ENCODE data around the gene CRCP. TPM values are rescaled to one million over a fixed set of nuclear protein-coding genes. Genes with fewer than 3 reads are reported as not detected.
"Not testable (repeated sequence)": the region's sequence is repeated elsewhere in the genome, so short reads cannot be mapped to it uniquely, and the experiment has no call there.

CRCP gene
- total RNA-seq, 2 donors from 2014 or later = 17.4 to 19.1 TPM

DNA sequence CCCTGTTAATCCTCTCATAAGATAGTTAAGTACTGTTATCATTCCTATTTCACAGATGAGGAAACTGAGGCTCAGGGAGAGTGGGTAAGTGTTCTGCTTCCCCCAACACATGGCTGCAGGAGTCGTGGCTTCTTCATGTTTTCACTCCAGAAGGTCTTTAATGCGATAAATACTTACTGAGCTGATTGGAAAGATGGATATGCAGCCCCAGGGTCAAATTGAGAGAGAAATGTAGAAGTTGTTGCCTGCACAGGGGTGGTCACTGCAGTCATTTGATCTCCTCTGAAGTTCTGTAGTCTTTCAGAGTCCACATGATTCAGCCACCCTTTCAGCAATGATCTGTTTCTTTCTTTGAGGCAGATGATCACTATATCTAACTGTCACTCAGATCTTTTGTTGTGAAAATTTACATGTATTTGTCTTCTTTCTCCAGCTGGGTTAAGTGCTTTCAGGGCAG is 29.3 kb downstream of the CRCP start:
- peaks cover 0 to 2% of the 10 kb centered on the region in 2 donors for H3K36me3 ChIP-seq (replicated peaks in 1 of 2; ENCODE audit: insufficient read depth in 1 of 2, low read depth in 2 of 2)
- H3K27me3 ChIP-seq = no peaks in the 10 kb centered on the region
- peak overlapping the region in 1 of 4 donors; percentile 33 for H3K27ac ChIP-seq
- no peak overlapping the region for H3K4me3 ChIP-seq
- TF ChIP-seq POLR2A (IDR thresholded peaks at IDR 0.05) = no peak
- TF ChIP-seq, protein P1, sequence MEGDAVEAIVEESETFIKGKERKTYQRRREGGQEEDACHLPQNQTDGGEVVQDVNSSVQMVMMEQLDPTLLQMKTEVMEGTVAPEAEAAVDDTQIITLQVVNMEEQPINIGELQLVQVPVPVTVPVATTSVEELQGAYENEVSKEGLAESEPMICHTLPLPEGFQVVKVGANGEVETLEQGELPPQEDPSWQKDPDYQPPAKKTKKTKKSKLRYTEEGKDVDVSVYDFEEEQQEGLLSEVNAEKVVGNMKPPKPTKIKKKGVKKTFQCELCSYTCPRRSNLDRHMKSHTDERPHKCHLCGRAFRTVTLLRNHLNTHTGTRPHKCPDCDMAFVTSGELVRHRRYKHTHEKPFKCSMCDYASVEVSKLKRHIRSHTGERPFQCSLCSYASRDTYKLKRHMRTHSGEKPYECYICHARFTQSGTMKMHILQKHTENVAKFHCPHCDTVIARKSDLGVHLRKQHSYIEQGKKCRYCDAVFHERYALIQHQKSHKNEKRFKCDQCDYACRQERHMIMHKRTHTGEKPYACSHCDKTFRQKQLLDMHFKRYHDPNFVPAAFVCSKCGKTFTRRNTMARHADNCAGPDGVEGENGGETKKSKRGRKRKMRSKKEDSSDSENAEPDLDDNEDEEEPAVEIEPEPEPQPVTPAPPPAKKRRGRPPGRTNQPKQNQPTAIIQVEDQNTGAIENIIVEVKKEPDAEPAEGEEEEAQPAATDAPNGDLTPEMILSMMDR (IDR thresholded peaks at IDR 0.05) = no peak
- no peak for ATAC-seq
- WGBS, 2 donors = 90 to 93% methylated on average over 2 of the region's 2 CpGs
- intact Hi-C loops (cut with DNase I) = no loop called here
- peaks cover 50% of the 10 kb centered on the region for H3K4me1 ChIP-seq
- no peak for DNase-seq
- H3K9me3 ChIP-seq = no peaks in the 10 kb centered on the region

DNA sequence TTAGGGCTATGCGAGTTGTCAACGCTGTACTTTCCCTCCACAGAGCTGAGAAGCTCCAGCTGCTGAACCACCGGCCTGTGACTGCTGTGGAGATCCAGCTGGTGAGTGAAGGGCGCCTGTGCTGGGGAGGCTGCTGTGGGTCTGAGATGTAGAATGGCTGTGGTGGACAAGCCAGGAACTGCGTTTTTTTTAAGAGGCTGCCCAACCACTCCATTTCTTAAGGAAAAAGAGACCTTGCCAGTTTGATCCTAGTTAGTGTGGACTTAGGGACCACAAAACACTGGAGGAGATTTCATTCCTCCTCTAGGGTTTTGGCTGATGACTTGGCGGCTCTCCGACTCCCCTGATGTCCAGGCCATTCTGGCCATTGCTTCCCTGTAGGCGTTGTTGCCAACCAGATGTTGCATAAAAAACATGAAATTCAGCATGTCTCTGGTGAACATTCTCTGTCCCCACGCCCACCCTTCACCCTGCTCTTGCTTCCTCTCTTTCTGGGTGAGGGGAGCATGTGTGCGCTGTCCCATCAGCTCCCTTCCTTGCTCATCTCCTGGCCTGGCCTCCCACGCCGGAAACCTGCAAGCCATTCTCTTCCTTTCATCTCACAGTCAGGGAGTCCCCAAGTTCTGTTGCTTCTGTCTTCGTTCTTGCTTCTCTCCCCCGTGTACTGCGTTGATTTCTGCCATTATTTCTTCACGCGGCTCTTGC is 30.9 kb downstream of the CRCP start:
- no peak for ATAC-seq
- intact Hi-C loops (cut with DNase I) = no loop called here
- peak in 2 of 4 donors; percentile 30 to 47 for DNase-seq
- Histone ChIP-seq H3K27ac (no peak overlapping the region), H3K9me3 (no peaks in the 10 kb centered on the region), H3K36me3 (replicated peaks in 1 of 2; ENCODE audit: insufficient read depth in 1 of 2, low read depth in 2 of 2) (peaks cover 0 to 2% of the 10 kb centered on the region in 2 donors), H3K4me3 (no peak overlapping the region), H3K4me1 (peaks cover 61% of the 10 kb centered on the region), H3K27me3 (no peaks in the 10 kb centered on the region)
- TF ChIP-seq, protein P1 (IDR thresholded peaks at IDR 0.05) = no peak
- no peak for TF ChIP-seq POLR2A (IDR thresholded peaks at IDR 0.05)
- WGBS, 2 donors = 90 to 93% methylated on average over 17 of the region's 17 CpGs

DNA sequence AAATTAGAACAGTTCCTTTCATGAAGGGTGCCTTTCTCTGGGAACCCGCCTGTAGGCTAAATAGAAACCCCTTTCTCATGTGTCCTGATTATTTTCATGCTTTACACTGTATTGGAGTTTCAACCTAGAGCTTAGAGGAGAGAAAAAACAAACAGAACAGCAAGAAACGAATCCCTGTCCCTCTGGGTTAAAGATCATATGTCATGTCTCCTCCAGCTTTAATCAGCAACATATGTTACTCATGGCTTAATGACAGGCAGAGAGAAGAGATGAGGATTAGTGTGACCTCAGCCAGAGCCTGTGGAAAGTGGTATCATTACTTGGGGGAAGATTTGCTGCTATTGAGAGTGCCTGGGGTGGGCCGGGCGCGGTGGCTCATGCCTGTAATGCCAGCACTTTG is 32.1 kb downstream of the CRCP start:
- no peak for DNase-seq
- intact Hi-C loops (cut with DNase I) = no loop called here
- TF ChIP-seq, protein P1 (IDR thresholded peaks at IDR 0.05) = no peak
- TF ChIP-seq POLR2A (IDR thresholded peaks at IDR 0.05) = no peak
- peaks cover 0 to 2% of the 10 kb centered on the region in 2 donors for H3K36me3 ChIP-seq (replicated peaks in 1 of 2; ENCODE audit: insufficient read depth in 1 of 2, low read depth in 2 of 2)
- WGBS, 2 donors = 87 to 95% methylated on average over 5 of the region's 5 CpGs
- no peak for ATAC-seq
- H3K9me3 ChIP-seq = no peaks in the 10 kb centered on the region
- H3K4me1 ChIP-seq = peaks cover 57% of the 10 kb centered on the region
- H3K27ac ChIP-seq = peak overlapping the region in 1 of 4 donors; percentile 17
- H3K4me3 ChIP-seq = no peak overlapping the region
- H3K27me3 ChIP-seq = no peaks in the 10 kb centered on the region

DNA sequence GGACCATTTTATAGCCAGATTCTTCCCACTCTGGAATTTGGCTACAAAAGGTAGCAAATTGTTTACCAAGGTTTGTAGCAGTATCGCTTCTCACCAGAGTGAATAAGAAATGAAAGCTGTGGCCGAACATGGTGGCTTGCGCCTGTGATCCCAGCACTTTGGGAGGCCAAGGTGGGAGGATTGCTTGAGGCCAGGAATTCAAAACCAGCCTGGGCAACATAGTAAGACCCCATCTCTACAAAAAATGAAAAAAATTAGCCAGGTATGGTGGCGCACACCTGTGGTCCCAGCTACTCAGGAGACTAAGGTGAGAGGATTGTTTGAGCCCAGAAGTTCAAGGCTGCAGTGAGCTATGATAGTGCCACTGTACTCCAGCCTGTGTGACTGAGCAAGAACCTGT is 33.0 kb downstream of the CRCP start:
- DNase-seq; H3K36me3 ChIP-seq (replicated peaks in 1 of 2; ENCODE audit: insufficient read depth in 1 of 2, low read depth in 2 of 2); intact Hi-C loops (cut with DNase I); H3K27me3 ChIP-seq; ATAC-seq; H3K4me3 ChIP-seq; H3K9me3 ChIP-seq: not testable (repeated sequence)
- Histone ChIP-seq H3K4me1 (peaks cover 57% of the 10 kb centered on the region), H3K27ac (peak overlapping the region in 1 of 4 donors; percentile 5)
- WGBS, 2 donors = 98 to 99% methylated on average over 4 of the region's 4 CpGs

GRCh38 chr7:66150471-66150870 is 35.8 kb downstream of the CRCP start:
- TF ChIP-seq, protein P1 (IDR thresholded peaks at IDR 0.05) = no peak
- no peak for TF ChIP-seq POLR2A (IDR thresholded peaks at IDR 0.05)
- Histone ChIP-seq H3K36me3 (replicated peaks in 1 of 2; ENCODE audit: insufficient read depth in 1 of 2, low read depth in 2 of 2) (peaks cover 6 to 13% of the 10 kb centered on the region in 2 donors), H3K27me3 (no peaks in the 10 kb centered on the region), H3K27ac (peak overlapping the region in 3 of 4 donors; percentile 29 to 47 (median 34)), H3K4me1 (peaks cover 42% of the 10 kb centered on the region), H3K9me3 (no peaks in the 10 kb centered on the region), H3K4me3 (no peak overlapping the region)
- intact Hi-C loops (cut with DNase I) = no loop called here
- 7 to 15% methylated on average over 2 to 3 of the region's 3 CpGs for WGBS, 2 donors
- DNase-seq (peak; percentile 36 to 65 (median 58)), ATAC-seq (peak; percentile 57)

Data from body of pancreas (tissue), 4 donors.